HEK293 (cell line): ENCODE results near the gene ZNF593OS.

ENCODE experiments used
- KLF7 ChIP-seq: fragments of 450-650 bp; formaldehyde crosslinking; IDR thresholded peaks from 2 replicates; pipeline ENCODE4 v1.5.1; 2016; ENCODE audit warnings: missing biosample characterization, missing genetic modification characterization, borderline replicate concordance
- KLF9 ChIP-seq: fragments of 450-650 bp; formaldehyde crosslinking; IDR thresholded peaks from 2 replicates; pipeline ENCODE4 v1.5.1; 2016; ENCODE audit warnings: missing biosample characterization, missing genetic modification characterization, low read depth
- OSR2 ChIP-seq: fragments of 450-650 bp; formaldehyde crosslinking; IDR thresholded peaks from 2 replicates; pipeline ENCODE4 v1.5.1; 2016; ENCODE audit warnings: missing biosample characterization, missing genetic modification characterization
- SALL2 ChIP-seq: fragments of 450-650 bp; formaldehyde crosslinking; IDR thresholded peaks from 2 replicates; pipeline ENCODE4 v1.5.0; 2017; ENCODE audit warnings: missing biosample characterization, mild to moderate bottlenecking, missing genetic modification characterization, borderline replicate concordance
- ZNF274 ChIP-seq, 2 experiments: fragments of 200-500 bp in 1 of 2; fragments of 450-650 bp in 1 of 2; sonication (Bioruptor generic) in 1 of 2; formaldehyde crosslinking in 1 of 2; IDR thresholded peaks; 2 replicates each; pipeline versions ENCODE4 v1.5.1 to v1.6.1; 2014 to 2016; ENCODE audit warnings: borderline replicate concordance in 1 of 2, inconsistent platforms in 1 of 2, low read length in 1 of 2, missing biosample characterization in 1 of 2, missing genetic modification characterization in 1 of 2
- ZNF366 ChIP-seq: fragments of 450-650 bp; formaldehyde crosslinking; conservative IDR thresholded peaks from 2 replicates; pipeline ENCODE4 v1.5.1; 2016; ENCODE audit warnings: missing biosample characterization, missing genetic modification characterization
- ZNF747 ChIP-seq: fragments of 450-650 bp; formaldehyde crosslinking; IDR thresholded peaks from 2 replicates; pipeline ENCODE4 v1.5.1; 2016; ENCODE audit warnings: missing biosample characterization, missing genetic modification characterization
- TF ChIP-seq, protein P1 (sequence below): fragments of 450-650 bp; formaldehyde crosslinking; IDR thresholded peaks from 2 replicates; pipeline ENCODE4 v1.5.1; 2016; ENCODE audit warnings: missing biosample characterization, missing genetic modification characterization
- TF ChIP-seq, protein P2 (sequence below): fragments of 450-650 bp; formaldehyde crosslinking; IDR thresholded peaks from 2 replicates; pipeline ENCODE4 v1.5.1; 2016; ENCODE audit warnings: missing biosample characterization, missing genetic modification characterization

DNA sequence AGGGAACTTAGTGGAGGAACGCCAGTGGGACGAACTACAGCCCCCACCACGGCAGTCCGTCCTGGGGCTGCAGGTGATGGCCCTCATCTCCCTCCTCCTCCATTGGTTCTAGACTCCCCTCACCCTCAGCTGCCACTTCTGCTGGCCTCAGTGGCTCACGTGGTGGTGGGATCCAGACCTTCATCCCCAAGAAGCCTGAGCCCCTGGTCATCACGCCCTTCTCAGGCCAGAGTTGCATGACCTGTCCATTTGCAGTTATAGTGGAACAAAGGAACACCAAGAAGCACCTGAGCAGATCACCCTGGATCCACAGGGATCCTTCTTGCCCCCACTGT is 25.7 kb downstream of the ZNF593OS start:
- TF ChIP-seq OSR2 (tag by site-specific recombination) (no peak), KLF7 (tag by site-specific recombination) (no peak), ZNF747 (tag by site-specific recombination) (no peak), KLF9 (no peak), ZNF274 (IDR thresholded peaks at IDR 0.05; ENCODE audit: low read length) (no peak), ZNF274 (tag by site-specific recombination; IDR thresholded peaks at IDR 0.05; ENCODE audit: borderline replicate concordance) (no peak), SALL2 (tag by site-specific recombination) (no peak), ZNF366 (tag by site-specific recombination) (no peak)
- TF ChIP-seq, protein P1, sequence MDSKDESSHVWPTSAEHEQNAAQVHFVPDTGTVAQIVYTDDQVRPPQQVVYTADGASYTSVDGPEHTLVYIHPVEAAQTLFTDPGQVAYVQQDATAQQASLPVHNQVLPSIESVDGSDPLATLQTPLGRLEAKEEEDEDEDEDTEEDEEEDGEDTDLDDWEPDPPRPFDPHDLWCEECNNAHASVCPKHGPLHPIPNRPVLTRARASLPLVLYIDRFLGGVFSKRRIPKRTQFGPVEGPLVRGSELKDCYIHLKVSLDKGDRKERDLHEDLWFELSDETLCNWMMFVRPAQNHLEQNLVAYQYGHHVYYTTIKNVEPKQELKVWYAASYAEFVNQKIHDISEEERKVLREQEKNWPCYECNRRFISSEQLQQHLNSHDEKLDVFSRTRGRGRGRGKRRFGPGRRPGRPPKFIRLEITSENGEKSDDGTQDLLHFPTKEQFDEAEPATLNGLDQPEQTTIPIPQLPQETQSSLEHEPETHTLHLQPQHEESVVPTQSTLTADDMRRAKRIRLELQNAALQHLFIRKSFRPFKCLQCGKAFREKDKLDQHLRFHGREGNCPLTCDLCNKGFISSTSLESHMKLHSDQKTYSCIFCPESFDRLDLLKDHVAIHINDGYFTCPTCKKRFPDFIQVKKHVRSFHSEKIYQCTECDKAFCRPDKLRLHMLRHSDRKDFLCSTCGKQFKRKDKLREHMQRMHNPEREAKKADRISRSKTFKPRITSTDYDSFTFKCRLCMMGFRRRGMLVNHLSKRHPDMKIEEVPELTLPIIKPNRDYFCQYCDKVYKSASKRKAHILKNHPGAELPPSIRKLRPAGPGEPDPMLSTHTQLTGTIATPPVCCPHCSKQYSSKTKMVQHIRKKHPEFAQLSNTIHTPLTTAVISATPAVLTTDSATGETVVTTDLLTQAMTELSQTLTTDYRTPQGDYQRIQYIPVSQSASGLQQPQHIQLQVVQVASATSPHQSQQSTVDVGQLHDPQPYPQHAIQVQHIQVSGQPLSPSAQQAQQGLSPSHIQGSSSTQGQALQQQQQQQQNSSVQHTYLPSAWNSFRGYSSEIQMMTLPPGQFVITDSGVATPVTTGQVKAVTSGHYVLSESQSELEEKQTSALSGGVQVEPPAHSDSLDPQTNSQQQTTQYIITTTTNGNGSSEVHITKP (tag by site-specific recombination): no peak
- TF ChIP-seq, protein P2, sequence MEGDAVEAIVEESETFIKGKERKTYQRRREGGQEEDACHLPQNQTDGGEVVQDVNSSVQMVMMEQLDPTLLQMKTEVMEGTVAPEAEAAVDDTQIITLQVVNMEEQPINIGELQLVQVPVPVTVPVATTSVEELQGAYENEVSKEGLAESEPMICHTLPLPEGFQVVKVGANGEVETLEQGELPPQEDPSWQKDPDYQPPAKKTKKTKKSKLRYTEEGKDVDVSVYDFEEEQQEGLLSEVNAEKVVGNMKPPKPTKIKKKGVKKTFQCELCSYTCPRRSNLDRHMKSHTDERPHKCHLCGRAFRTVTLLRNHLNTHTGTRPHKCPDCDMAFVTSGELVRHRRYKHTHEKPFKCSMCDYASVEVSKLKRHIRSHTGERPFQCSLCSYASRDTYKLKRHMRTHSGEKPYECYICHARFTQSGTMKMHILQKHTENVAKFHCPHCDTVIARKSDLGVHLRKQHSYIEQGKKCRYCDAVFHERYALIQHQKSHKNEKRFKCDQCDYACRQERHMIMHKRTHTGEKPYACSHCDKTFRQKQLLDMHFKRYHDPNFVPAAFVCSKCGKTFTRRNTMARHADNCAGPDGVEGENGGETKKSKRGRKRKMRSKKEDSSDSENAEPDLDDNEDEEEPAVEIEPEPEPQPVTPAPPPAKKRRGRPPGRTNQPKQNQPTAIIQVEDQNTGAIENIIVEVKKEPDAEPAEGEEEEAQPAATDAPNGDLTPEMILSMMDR (tag by site-specific recombination): no peak
